PFSK-1 (cell line): ENCODE measurements around the gene BCL6B.

Source experiments
- FOXP2 ChIP-seq: optimal IDR thresholded peaks from 2 replicates; pipeline ENCODE3; 2011; ENCODE audit warnings: borderline replicate concordance, control low read depth, inconsistent platforms; ENCODE audit not compliant: insufficient read depth; ENCODE audit errors: extremely low read length, extremely low read depth
- POLR2AphosphoS5 ChIP-seq: IDR thresholded peaks from 2 replicates; pipeline ENCODE4 v1.6.1; 2012; ENCODE audit warnings: low read depth, mild to moderate bottlenecking, control low read depth, low read length, moderate library complexity
- SIN3A ChIP-seq: IDR thresholded peaks from 2 replicates; pipeline ENCODE4 v1.6.1; 2012; ENCODE audit warnings: mild to moderate bottlenecking, low read length, moderate library complexity, borderline replicate concordance; ENCODE audit not compliant: insufficient read depth
- TAF1 ChIP-seq: IDR thresholded peaks from 2 replicates; pipeline ENCODE4 v1.6.1; 2012; ENCODE audit warnings: low read length, control low read depth, borderline replicate concordance; ENCODE audit not compliant: insufficient read depth
- TF ChIP-seq, protein P1 (sequence below), 2 experiments: IDR thresholded peaks; 2 replicates each; pipeline versions ENCODE4 v1.6.1 to v1.8.0; 2011 to 2012; ENCODE audit warnings: low read depth in 2 of 2, low read length in 2 of 2, control low read depth in 1 of 2, inconsistent platforms in 1 of 2, mild to moderate bottlenecking in 1 of 2, moderate library complexity in 1 of 2; ENCODE audit not compliant: insufficient read depth in 1 of 2

DNA sequence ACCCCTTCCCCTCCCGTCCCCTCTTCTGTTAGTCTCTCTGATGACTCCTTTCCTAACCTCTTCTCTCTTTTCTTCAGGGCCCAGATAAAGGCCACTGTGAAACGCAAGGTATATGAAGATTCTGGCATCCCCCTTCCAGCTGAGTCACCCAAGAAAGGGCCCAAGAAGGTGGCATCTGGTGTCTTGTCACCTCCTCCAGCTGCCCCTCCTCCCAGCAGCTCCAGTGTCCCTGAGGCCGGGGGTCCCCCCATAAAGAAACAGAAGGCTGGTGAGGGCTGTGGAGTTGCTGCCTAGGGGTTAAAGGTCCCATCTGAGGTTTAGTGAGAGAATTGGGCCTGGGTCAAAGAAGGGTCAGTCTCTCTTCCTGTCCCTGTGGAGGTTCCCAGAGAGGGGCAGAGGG is 6.4 kb upstream of the BCL6B start:
- TF ChIP-seq TAF1, result no peak
- TF ChIP-seq POLR2AphosphoS5, result no peak
- no peak for TF ChIP-seq FOXP2
- TF ChIP-seq, protein P1, sequence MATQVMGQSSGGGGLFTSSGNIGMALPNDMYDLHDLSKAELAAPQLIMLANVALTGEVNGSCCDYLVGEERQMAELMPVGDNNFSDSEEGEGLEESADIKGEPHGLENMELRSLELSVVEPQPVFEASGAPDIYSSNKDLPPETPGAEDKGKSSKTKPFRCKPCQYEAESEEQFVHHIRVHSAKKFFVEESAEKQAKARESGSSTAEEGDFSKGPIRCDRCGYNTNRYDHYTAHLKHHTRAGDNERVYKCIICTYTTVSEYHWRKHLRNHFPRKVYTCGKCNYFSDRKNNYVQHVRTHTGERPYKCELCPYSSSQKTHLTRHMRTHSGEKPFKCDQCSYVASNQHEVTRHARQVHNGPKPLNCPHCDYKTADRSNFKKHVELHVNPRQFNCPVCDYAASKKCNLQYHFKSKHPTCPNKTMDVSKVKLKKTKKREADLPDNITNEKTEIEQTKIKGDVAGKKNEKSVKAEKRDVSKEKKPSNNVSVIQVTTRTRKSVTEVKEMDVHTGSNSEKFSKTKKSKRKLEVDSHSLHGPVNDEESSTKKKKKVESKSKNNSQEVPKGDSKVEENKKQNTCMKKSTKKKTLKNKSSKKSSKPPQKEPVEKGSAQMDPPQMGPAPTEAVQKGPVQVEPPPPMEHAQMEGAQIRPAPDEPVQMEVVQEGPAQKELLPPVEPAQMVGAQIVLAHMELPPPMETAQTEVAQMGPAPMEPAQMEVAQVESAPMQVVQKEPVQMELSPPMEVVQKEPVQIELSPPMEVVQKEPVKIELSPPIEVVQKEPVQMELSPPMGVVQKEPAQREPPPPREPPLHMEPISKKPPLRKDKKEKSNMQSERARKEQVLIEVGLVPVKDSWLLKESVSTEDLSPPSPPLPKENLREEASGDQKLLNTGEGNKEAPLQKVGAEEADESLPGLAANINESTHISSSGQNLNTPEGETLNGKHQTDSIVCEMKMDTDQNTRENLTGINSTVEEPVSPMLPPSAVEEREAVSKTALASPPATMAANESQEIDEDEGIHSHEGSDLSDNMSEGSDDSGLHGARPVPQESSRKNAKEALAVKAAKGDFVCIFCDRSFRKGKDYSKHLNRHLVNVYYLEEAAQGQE (IDR thresholded peaks at IDR 0.05; ENCODE audit: insufficient read depth in 1 of 2, low read depth in 2 of 2, low read length in 2 of 2), result no peak
- no peak for TF ChIP-seq SIN3A
